Measurements from ENCODE around the gene BLCAP.

Gene BLCAP

DNA sequence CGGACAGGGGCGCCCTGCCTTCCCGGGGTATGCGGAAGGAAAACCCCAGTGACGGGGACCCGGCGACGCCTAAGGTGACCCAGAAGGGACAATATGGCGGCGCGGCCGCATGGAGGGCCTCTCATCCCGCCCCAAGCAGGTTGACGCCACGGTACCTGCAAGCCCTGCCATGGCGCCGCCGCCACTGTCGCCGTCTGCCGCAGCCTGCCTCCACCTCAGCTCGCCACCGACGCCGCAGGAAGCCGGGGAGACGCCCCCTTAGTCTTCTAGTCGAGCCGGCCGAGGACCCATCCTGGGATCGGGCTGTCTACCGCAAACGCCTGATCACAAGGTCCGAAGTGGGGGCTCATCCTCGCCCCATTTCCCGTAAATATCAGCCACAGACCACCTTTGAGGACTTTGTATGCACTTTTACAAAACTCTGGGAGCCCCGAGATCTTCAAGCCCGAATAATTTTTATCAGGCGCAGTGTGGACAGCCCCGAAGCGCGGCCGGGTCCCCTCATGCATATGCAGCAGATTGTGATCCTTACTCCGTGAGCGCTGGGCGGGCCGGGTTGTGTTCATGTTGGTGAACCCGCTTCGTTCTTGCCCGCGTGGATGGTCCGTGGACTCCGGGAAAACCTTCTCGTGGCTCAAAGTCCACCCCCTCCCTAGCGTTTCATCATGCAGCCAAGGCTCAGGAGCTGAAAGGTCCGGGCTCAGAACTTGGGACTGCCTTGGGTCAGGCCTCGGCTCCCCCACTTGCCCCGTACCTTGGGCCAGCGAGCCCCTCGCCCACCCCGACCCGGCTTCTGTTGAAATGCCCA lies at the start of gene BLCAP (continued):
- TF ChIP-seq ZNF623 (tag by site-specific recombination; IDR thresholded peaks at IDR 0.05), result no peak
- no peak for TF ChIP-seq ZNF530 (tag by site-specific recombination; IDR thresholded peaks at IDR 0.05; ENCODE audit: low read depth)
- peak; percentile 65; the same call in 1 of the 2 replicates for TF ChIP-seq ZXDB (tag by site-specific recombination; IDR thresholded peaks at IDR 0.05)
- TF ChIP-seq, protein P1, sequence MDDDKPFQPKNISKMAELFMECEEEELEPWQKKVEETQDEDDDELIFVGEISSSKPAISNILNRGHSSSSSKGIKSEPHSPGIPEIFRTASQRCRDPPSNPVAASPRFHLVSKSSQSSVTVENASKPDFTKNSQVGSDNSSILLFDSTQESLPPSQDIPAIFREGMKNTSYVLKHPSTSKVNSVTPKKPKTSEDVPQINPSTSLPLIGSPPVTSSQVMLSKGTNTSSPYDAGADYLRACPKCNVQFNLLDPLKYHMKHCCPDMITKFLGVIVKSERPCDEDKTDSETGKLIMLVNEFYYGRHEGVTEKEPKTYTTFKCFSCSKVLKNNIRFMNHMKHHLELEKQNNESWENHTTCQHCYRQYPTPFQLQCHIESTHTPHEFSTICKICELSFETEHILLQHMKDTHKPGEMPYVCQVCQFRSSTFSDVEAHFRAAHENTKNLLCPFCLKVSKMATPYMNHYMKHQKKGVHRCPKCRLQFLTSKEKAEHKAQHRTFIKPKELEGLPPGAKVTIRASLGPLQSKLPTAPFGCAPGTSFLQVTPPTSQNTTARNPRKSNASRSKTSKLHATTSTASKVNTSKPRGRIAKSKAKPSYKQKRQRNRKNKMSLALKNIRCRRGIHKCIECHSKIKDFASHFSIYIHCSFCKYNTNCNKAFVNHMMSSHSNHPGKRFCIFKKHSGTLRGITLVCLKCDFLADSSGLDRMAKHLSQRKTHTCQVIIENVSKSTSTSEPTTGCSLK (tag by site-specific recombination; IDR thresholded peaks at IDR 0.05), result no peak
- TF ChIP-seq, protein P2, sequence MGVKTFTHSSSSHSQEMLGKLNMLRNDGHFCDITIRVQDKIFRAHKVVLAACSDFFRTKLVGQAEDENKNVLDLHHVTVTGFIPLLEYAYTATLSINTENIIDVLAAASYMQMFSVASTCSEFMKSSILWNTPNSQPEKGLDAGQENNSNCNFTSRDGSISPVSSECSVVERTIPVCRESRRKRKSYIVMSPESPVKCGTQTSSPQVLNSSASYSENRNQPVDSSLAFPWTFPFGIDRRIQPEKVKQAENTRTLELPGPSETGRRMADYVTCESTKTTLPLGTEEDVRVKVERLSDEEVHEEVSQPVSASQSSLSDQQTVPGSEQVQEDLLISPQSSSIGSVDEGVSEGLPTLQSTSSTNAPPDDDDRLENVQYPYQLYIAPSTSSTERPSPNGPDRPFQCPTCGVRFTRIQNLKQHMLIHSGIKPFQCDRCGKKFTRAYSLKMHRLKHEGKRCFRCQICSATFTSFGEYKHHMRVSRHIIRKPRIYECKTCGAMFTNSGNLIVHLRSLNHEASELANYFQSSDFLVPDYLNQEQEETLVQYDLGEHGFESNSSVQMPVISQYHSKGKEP (tag by site-specific recombination; IDR thresholded peaks at IDR 0.05), result peak; percentile 83
- peak; percentile 40; the same call in 1 of the 2 replicates for TF ChIP-seq REPIN1 (tag by site-specific recombination; IDR thresholded peaks at IDR 0.05; ENCODE audit: low read depth)
- TF ChIP-seq ZNF791 (tag by site-specific recombination; IDR thresholded peaks at IDR 0.05), result no peak
- no peak for TF ChIP-seq ZNF239 (tag by site-specific recombination; IDR thresholded peaks at IDR 0.05)
- no peak for TF ChIP-seq ZNF423 (tag by site-specific recombination; IDR thresholded peaks at IDR 0.05)
- TF ChIP-seq, protein P3, sequence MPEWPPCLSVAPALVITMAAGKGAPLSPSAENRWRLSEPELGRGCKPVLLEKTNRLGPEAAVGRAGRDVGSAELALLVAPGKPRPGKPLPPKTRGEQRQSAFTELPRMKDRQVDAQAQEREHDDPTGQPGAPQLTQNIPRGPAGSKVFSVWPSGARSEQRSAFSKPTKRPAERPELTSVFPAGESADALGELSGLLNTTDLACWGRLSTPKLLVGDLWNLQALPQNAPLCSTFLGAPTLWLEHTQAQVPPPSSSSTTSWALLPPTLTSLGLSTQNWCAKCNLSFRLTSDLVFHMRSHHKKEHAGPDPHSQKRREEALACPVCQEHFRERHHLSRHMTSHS (tag by site-specific recombination; IDR thresholded peaks at IDR 0.05), result no peak
- no peak for TF ChIP-seq ZFP69B (tag by site-specific recombination; IDR thresholded peaks at IDR 0.05)
- no peak for TF ChIP-seq ZNF837 (tag by site-specific recombination; IDR thresholded peaks at IDR 0.05)
- no peak for TF ChIP-seq ZNF48 (tag by site-specific recombination; IDR thresholded peaks at IDR 0.05)
- TF ChIP-seq ZNF221 (tag by site-specific recombination; IDR thresholded peaks at IDR 0.05; ENCODE audit: borderline replicate concordance), result no peak
- TF ChIP-seq ZNF133 (tag by site-specific recombination; IDR thresholded peaks at IDR 0.05), result no peak
- TF ChIP-seq ZNF558 (tag by site-specific recombination; IDR thresholded peaks at IDR 0.05), result peak; percentile 30; the same call in 1 of the 2 replicates
- TF ChIP-seq, protein P4, sequence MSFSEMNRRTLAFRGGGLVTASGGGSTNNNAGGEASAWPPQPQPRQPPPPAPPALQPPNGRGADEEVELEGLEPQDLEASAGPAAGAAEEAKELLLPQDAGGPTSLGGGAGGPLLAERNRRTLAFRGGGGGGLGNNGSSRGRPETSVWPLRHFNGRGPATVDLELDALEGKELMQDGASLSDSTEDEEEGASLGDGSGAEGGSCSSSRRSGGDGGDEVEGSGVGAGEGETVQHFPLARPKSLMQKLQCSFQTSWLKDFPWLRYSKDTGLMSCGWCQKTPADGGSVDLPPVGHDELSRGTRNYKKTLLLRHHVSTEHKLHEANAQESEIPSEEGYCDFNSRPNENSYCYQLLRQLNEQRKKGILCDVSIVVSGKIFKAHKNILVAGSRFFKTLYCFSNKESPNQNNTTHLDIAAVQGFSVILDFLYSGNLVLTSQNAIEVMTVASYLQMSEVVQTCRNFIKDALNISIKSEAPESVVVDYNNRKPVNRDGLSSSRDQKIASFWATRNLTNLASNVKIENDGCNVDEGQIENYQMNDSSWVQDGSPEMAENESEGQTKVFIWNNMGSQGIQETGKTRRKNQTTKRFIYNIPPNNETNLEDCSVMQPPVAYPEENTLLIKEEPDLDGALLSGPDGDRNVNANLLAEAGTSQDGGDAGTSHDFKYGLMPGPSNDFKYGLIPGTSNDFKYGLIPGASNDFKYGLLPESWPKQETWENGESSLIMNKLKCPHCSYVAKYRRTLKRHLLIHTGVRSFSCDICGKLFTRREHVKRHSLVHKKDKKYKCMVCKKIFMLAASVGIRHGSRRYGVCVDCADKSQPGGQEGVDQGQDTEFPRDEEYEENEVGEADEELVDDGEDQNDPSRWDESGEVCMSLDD (tag by site-specific recombination; IDR thresholded peaks at IDR 0.05), result peak; percentile 79
- TF ChIP-seq BCL11B (tag by site-specific recombination; IDR thresholded peaks at IDR 0.05; ENCODE audit: low read depth), result no peak
- no peak for TF ChIP-seq ZNF433 (tag by site-specific recombination; IDR thresholded peaks at IDR 0.05; ENCODE audit: low read depth)
- no peak for TF ChIP-seq ZNF223 (tag by site-specific recombination; IDR thresholded peaks at IDR 0.05)
- TF ChIP-seq GLIS2 (tag by site-specific recombination; IDR thresholded peaks at IDR 0.05), result peak; percentile 87
- TF ChIP-seq, protein P5, sequence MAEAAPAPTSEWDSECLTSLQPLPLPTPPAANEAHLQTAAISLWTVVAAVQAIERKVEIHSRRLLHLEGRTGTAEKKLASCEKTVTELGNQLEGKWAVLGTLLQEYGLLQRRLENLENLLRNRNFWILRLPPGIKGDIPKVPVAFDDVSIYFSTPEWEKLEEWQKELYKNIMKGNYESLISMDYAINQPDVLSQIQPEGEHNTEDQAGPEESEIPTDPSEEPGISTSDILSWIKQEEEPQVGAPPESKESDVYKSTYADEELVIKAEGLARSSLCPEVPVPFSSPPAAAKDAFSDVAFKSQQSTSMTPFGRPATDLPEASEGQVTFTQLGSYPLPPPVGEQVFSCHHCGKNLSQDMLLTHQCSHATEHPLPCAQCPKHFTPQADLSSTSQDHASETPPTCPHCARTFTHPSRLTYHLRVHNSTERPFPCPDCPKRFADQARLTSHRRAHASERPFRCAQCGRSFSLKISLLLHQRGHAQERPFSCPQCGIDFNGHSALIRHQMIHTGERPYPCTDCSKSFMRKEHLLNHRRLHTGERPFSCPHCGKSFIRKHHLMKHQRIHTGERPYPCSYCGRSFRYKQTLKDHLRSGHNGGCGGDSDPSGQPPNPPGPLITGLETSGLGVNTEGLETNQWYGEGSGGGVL (tag by site-specific recombination; IDR thresholded peaks at IDR 0.05), result no peak
- peak; percentile 52 for TF ChIP-seq GLIS1 (tag by site-specific recombination; IDR thresholded peaks at IDR 0.05)
- no peak for TF ChIP-seq ZNF175 (tag by site-specific recombination; IDR thresholded peaks at IDR 0.05)
- TF ChIP-seq, protein P6, sequence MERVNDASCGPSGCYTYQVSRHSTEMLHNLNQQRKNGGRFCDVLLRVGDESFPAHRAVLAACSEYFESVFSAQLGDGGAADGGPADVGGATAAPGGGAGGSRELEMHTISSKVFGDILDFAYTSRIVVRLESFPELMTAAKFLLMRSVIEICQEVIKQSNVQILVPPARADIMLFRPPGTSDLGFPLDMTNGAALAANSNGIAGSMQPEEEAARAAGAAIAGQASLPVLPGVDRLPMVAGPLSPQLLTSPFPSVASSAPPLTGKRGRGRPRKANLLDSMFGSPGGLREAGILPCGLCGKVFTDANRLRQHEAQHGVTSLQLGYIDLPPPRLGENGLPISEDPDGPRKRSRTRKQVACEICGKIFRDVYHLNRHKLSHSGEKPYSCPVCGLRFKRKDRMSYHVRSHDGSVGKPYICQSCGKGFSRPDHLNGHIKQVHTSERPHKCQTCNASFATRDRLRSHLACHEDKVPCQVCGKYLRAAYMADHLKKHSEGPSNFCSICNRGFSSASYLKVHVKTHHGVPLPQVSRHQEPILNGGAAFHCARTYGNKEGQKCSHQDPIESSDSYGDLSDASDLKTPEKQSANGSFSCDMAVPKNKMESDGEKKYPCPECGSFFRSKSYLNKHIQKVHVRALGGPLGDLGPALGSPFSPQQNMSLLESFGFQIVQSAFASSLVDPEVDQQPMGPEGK (tag by site-specific recombination; IDR thresholded peaks at IDR 0.05), result 0 out of 2 replicates have a peak, but pooled peaks have one; percentile 57
- no peak for TF ChIP-seq ZBTB7A (tag by site-specific recombination; IDR thresholded peaks at IDR 0.05; ENCODE audit: low read depth)

Measured in HEK293 (cell line).